ENCODE measurements around the gene IL1RN.

DNA sequence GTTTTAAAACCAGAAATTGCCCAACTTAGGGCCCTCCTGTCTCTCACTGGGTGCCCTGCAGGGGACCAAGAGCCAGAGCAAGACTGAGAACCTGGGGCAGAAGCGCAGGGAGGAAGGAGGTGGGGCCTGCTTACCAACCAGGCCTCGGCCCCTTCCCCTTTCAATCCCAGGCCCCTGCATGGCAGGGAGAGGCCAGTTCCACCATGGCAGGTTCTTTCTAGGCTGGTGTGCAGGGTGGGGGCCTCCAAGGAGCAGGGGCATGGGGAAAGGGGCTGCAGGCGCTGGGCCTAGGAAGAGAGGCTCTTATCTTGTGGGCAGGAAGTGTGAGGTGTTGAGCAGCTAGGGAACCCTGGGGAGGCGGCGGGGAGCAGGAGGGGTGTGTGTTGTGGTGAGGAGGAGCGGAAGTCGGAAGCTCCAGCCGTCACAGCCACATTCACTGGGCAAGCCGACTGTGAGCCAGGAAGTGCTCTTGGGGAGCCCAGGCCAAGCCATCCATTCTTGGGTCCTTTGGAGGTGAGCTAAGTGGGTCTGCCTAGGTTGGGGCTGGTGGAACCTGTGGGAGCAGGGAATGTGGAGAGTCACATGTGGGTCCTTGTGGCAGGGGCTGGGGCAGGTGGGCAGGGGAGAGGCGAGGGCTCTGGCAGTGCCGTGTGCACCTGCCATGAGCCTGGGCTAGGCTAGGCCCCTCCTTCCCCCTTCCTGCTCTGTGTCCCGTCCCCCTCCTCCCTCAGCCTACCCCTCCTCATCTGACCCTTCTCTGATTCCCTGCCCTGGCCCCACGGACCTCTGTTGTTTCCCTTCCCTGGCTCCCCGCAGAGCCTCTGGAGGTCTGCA lies 46.4 kb downstream of the IL1RN start, which contains the start of gene PSD4:
- TF ChIP-seq, protein P1, sequence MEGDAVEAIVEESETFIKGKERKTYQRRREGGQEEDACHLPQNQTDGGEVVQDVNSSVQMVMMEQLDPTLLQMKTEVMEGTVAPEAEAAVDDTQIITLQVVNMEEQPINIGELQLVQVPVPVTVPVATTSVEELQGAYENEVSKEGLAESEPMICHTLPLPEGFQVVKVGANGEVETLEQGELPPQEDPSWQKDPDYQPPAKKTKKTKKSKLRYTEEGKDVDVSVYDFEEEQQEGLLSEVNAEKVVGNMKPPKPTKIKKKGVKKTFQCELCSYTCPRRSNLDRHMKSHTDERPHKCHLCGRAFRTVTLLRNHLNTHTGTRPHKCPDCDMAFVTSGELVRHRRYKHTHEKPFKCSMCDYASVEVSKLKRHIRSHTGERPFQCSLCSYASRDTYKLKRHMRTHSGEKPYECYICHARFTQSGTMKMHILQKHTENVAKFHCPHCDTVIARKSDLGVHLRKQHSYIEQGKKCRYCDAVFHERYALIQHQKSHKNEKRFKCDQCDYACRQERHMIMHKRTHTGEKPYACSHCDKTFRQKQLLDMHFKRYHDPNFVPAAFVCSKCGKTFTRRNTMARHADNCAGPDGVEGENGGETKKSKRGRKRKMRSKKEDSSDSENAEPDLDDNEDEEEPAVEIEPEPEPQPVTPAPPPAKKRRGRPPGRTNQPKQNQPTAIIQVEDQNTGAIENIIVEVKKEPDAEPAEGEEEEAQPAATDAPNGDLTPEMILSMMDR (IDR thresholded peaks at IDR 0.05; ENCODE audit: insufficient read depth, low read depth, low read length), result no peak
- no peak for TF ChIP-seq EZH2 (IDR thresholded peaks at IDR 0.05; ENCODE audit: insufficient read depth, low read length)
